Stimulated activated CD8-positive, alpha-beta memory T cell treated with anti-CD3 and anti-CD28 coated beads, Interleukin-4, amount 100 ng/mL, for 1 hour (primary cell): ENCODE data around the gene TLR3.

Experiments
- DNase-seq, 2 donors: peaks; one replicate each; pipeline ENCODE4 v3.0.0-alpha.2; 2020; ENCODE audit warnings: low read depth in 2 of 2, low spot score in 1 of 2

Gene TLR3

GRCh38 chr4:186104890-186105646 lies 36.1 kb downstream of the TLR3 start:
- no peak for DNase-seq

GRCh38 chr4:186105647-186106321 lies 36.8 kb downstream of the TLR3 start:
- no peak for DNase-seq

DNA sequence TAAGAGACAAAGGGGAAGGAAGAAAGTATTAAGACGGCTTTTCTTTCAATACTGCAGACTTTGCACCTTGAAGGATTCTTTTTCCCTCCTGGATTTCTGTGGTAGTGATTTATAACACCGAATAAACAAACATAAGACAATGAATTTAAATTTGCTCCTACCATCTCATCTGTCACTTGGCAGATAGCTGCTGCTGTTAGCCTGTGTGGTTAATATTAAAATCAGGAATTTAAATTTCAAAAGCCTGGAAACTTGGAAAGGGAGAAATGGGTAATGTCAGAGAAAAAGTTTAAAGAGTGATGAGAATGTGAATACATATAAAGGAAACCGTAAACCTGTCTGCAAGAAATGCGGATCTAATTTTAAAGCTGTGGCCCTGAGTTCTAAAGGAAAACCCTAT lies 39.0 kb downstream of the TLR3 start:
- DNase-seq = no peak

GRCh38 chr4:186108391-186108790 lies 39.4 kb downstream of the TLR3 start:
- DNase-seq = no peak

GRCh38 chr4:186109245-186109644 lies 40.3 kb downstream of the TLR3 start:
- no peak for DNase-seq

- DNase-seq = no peak
These were observed 47.7 kb downstream of the TLR3 start for GRCh38 chr4:186116697-186117096.

DNA sequence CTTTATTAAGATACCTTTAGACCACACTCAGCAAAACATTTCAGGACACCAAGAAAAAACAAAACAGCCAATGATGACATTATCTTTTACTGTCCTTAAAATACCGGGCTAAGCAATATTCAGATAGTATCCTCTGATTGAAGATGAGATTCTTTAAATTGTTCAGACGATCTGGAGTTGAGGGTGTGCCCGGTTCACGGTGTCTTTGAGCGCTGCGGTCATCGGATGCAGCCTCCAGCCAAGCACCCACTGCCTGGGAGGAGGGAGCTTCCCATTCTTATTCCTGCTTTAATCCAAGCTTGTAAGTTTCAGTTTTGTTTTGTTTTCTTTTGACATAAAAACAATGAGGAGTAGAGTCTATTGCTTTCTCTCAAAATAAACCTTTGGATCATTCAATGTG lies 49.6 kb downstream of the TLR3 start:
- no peak for DNase-seq

GRCh38 chr4:186121057-186121456 lies 52.1 kb downstream of the TLR3 start:
- DNase-seq = no peak

GRCh38 chr4:186128842-186129241 lies 59.9 kb downstream of the TLR3 start:
- no peak for DNase-seq

GRCh38 chr4:186131935-186132334 lies 63.0 kb downstream of the TLR3 start:
- DNase-seq = no peak

DNA sequence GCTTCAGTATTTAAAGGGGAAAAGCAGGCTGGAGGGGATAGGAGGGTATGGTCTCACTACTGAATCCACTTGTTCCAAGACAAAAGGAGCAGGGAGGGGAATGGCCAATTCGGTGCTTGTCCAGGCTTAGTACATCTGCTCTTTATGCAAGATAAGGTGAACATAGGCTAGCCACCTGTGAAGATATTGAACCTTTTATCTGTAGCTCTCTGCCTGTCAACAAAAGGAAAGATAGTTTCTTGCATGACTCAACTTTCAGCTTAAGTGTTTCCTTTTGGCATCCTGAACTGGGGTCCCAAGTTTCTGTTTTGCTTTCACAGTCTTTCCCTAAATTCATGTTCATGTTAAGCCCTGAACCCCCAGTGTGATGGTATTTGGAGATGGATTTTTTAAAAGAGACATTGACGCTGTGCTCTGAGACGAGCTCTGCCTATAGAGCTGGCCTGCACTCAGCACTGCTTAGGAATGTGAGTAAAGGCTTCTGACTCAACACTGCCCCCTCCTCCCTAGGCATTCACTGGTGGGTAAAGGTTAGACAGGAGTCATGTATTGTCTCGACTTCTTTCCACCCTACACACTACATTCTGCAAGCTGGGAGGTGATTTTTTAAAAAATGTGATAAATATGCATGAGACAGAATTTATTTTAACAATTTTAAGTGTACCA lies 63.8 kb downstream of the TLR3 start:
- no peak for DNase-seq

GRCh38 chr4:186134257-186134656 lies 65.3 kb downstream of the TLR3 start:
- no peak for DNase-seq

DNA sequence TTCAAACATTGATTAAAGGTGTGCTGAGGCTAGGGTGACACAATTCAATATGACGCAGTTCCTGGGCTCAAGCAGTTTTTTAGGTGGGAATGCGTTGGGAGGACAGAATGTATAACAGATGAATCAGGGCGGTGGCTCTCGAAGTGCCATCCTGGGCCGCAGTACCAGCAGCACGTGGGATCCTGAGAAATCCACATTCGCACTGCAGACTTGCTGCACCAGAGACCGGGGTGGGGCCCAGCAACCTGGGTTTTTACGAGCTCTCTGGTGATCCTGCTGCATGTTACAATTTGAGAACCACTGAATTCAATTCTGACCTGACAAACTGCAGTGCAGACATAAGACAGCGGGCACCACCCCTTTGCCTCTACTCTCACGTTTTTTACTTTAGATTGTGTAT lies 65.9 kb downstream of the TLR3 start:
- DNase-seq = no peak

- no peak for DNase-seq
These were observed 68.3 kb downstream of the TLR3 start for GRCh38 chr4:186137196-186137794.
